K562 (cell line): ENCODE data around the gene ZCWPW1. TPM values are rescaled to one million over a fixed set of nuclear protein-coding genes. Genes with fewer than 3 reads are reported as not detected.

ENCODE experiments used
- BCL6 ChIP-seq: fragments of 250-450 bp; sonication (Bioruptor Pico); IDR thresholded peaks from 2 replicates; pipeline ENCODE4 v1.4.0; 2020
- KLF16 ChIP-seq: IDR thresholded peaks from 2 replicates; pipeline ENCODE4 v1.6.1; 2016; ENCODE audit warnings: antibody characterized with exemption
- MBD2 ChIP-seq: sonication (generic); IDR thresholded peaks from 2 replicates; pipeline ENCODE4 v1.6.1; 2016; ENCODE audit warnings: low read depth, borderline replicate concordance
- NFIX ChIP-seq: fragments of 250-450 bp; sonication (Bioruptor Pico); IDR thresholded peaks from 2 replicates; pipeline ENCODE4 v1.4.0; 2020; ENCODE audit warnings: low read depth, mild to moderate bottlenecking, moderate library complexity
- NONO ChIP-seq, 2 experiments: fragments of 200-400 bp in 1 of 2; fragments of 450-650 bp in 1 of 2; formaldehyde crosslinking in 1 of 2; IDR thresholded peaks; 2 replicates each; pipeline ENCODE4 v1.6.1; 2017; ENCODE audit warnings: low read depth in 2 of 2, mild to moderate bottlenecking in 2 of 2, moderate library complexity in 2 of 2, low read length in 1 of 2
- NR2C2 ChIP-seq, 2 experiments: fragments of 200-800 bp in 1 of 2; sonication (Bioruptor generic) in 1 of 2; sonication (generic) in 1 of 2; formaldehyde crosslinking in 1 of 2; IDR thresholded peaks; 2 replicates each; pipeline versions ENCODE4 v1.6.1 to v1.8.0; 2016 to 2022; ENCODE audit warnings: mild to moderate bottlenecking in 1 of 2, missing compliant biosample characterization in 1 of 2, missing genetic modification characterization in 1 of 2, missing genetic modification reagents in 1 of 2
- PHF8 ChIP-seq: fragments of 200-600 bp; sonication (generic); IDR thresholded peaks from 2 replicates; pipeline ENCODE4 v1.6.1; 2012; ENCODE audit warnings: mixed run types, mild to moderate bottlenecking, inconsistent platforms, low read length, moderate library complexity, borderline replicate concordance
- SUPT5H ChIP-seq: fragments of 450-650 bp; IDR thresholded peaks from 2 replicates; pipeline ENCODE4 v1.6.1; 2016
- ZNF174 ChIP-seq: fragments of 250-450 bp; sonication (Bioruptor Pico); IDR thresholded peaks from 2 replicates; pipeline ENCODE4 v1.4.0; 2020; ENCODE audit warnings: mild to moderate bottlenecking
- polyA plus RNA-seq, 8 experiments: library from polyadenylated mRNA; depleted of rRNA in 4 of 8; stranded (reverse) in 5 of 8; unstranded in 3 of 8; fragments of >200 nt; fragmentation: Nextera tagmentation in 2 of 8; fragmentation: Illumina TruSeq in 1 of 8; extraction: Ambion mirVana in 2 of 8; extraction: Trizol in 1 of 8; gene quantifications; 2 replicates each; pipeline versions ENCODE4 v1.2.1 to v1.2.3, GENCODE V29; 2011 to 2014; ENCODE audit warnings: inconsistent platforms in 1 of 8, missing spikeins in 1 of 8
- total RNA-seq, 7 experiments: library from RNA; depleted of rRNA in 6 of 7; stranded (reverse); fragments of >200 nt in 6 of 7; fragmentation: Illumina TruSeq in 2 of 7; extraction: Trizol in 2 of 7; gene quantifications; 2 replicates each; pipeline versions ENCODE4 v1.2.1 to v1.2.3, GENCODE V29; 2011 to 2021; ENCODE audit warnings: low replicate concordance in 1 of 7
- TF ChIP-seq, protein P1 (sequence below): fragments of 250-450 bp; sonication (Bioruptor Pico); IDR thresholded peaks from 2 replicates; pipeline ENCODE4 v1.4.0; 2020; ENCODE audit warnings: mild to moderate bottlenecking, moderate library complexity, borderline replicate concordance

ZCWPW1 gene
- total and polyA plus RNA-seq, 9 of the 15 experiments (the other 6 are each of a cell fraction or from before 2014, with no cell fraction given) = 0.18 to 1.7 (median 1.2) TPM

DNA sequence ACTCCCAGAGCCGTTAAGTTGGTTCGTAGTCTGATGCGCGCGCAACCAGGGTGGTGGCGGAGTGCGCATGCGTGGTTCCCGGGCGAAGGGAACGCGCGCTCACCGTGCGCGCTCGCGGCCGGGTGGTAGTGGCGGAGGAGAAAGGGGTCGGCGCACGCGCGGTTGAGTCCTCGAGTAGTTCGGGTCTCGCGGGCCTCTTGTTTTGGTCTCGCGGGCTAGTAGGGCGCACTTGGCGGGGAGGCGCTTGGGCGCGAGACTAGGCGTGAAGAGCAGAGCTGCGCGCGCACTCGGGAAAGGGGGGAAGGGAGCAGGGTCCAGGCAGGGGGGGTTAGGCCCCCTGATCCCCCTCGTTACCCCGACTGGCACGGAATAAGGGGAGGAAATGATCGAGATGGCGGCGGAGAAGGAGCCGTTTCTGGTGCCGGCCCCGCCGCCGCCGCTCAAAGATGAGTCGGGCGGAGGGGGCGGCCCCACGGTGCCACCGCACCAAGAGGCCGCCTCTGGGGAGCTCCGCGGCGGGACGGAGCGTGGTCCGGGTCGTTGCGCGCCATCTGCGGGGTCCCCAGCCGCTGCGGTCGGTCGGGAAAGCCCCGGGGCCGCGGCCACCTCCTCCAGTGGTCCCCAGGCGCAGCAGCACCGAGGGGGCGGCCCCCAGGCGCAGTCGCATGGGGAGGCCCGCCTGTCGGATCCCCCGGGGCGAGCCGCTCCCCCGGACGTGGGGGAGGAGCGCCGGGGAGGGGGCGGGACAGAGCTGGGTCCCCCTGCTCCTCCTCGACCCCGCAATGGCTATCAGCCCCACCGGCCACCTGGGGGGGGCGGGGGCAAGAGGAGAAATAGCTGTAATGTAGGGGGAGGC, 1.4 kb upstream of the ZCWPW1 start, which contains the start of gene MEPCE (continued):
- TF ChIP-seq, protein P1, sequence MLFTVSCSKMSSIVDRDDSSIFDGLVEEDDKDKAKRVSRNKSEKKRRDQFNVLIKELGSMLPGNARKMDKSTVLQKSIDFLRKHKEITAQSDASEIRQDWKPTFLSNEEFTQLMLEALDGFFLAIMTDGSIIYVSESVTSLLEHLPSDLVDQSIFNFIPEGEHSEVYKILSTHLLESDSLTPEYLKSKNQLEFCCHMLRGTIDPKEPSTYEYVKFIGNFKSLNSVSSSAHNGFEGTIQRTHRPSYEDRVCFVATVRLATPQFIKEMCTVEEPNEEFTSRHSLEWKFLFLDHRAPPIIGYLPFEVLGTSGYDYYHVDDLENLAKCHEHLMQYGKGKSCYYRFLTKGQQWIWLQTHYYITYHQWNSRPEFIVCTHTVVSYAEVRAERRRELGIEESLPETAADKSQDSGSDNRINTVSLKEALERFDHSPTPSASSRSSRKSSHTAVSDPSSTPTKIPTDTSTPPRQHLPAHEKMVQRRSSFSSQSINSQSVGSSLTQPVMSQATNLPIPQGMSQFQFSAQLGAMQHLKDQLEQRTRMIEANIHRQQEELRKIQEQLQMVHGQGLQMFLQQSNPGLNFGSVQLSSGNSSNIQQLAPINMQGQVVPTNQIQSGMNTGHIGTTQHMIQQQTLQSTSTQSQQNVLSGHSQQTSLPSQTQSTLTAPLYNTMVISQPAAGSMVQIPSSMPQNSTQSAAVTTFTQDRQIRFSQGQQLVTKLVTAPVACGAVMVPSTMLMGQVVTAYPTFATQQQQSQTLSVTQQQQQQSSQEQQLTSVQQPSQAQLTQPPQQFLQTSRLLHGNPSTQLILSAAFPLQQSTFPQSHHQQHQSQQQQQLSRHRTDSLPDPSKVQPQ = no peak
- TF ChIP-seq BCL6 (CRISPR knock-in tag) (no peak), MBD2 (peak; percentile 8; the same call in 1 of the 2 replicates), KLF16 (peak; percentile 63; the same call in 1 of the 2 replicates), SUPT5H (peak; percentile 80), NR2C2 (CRISPR knock-in tag; IDR thresholded peaks at IDR 0.05) (0 out of 2 replicates have a peak, but pooled peaks have one; percentile 29), NR2C2 (tag; IDR thresholded peaks at IDR 0.05) (no peak), NFIX (CRISPR knock-in tag) (no peak), PHF8 (peak; percentile 57; the same call in 1 of the 2 replicates), NONO (IDR thresholded peaks at IDR 0.05; ENCODE audit: low read depth in 2 of 2, low read length in 1 of 2) (peak; percentile 23 to 70; a peak in 2 of 4 replicates), ZNF174 (CRISPR knock-in tag) (no peak)
